ENCODE measurements around the gene ARHGAP15. TPM values are rescaled to one million over a fixed set of nuclear protein-coding genes. Genes with fewer than 3 reads are reported as not detected.

The ARHGAP15 gene
- total and polyA plus RNA-seq, 3 experiments from 2014 or later: 41.3 to 328 (median 41.4) TPM

GRCh38 chr2:143524119-143524553, 394.9 kb downstream of the ARHGAP15 start:
- Histone ChIP-seq H3K4me1 (ENCODE audit: insufficient read depth, low read length) (peaks cover 21% of the 10 kb centered on the region), H3K27ac (ENCODE audit: low read depth, low read length) (no peak overlapping the region), H3K27me3 (ENCODE audit: insufficient read depth, low read length, poor library complexity, severe bottlenecking) (no peaks in the 10 kb centered on the region), H3K4me3 (ENCODE audit: low read length) (no peak overlapping the region), H3K36me3 (ENCODE audit: insufficient read depth, low read length) (no peaks in the 10 kb centered on the region), H3K9me3 (ENCODE audit: low read length) (no peaks in the 10 kb centered on the region)
- H3K4me3 Mint-ChIP-seq: no peak overlapping the region
- H3K36me3 Mint-ChIP-seq: peaks cover 18 to 67% (median 32%) of the 10 kb centered on the region in 3 donors
- no peaks in the 10 kb centered on the region for H3K27me3 Mint-ChIP-seq
- H3K4me1 Mint-ChIP-seq: peaks cover 59 to 88% (median 80%) of the 10 kb centered on the region in 3 donors
- H3K27ac Mint-ChIP-seq: peak overlapping the region in 2 of 8 donors; percentile 3 to 36
- no peaks in the 10 kb centered on the region for H3K9me3 Mint-ChIP-seq
- no peak for DNase-seq
- POLR2A ChIA-PET: no interaction called here
- CTCF ChIA-PET: no interaction called here

- POLR2A ChIA-PET: no interaction called here
- peaks cover 19 to 67% (median 33%) of the 10 kb centered on the region in 3 donors for H3K36me3 Mint-ChIP-seq
- H3K4me3 Mint-ChIP-seq: peak overlapping the region in 3 of 7 donors; percentile 1 to 62 (median 37)
- no peak overlapping the region for H3K27ac ChIP-seq (ENCODE audit: low read depth, low read length)
- H3K4me3 ChIP-seq (ENCODE audit: low read length): no peak overlapping the region
- H3K27me3 ChIP-seq (ENCODE audit: insufficient read depth, low read length, poor library complexity, severe bottlenecking): no peaks in the 10 kb centered on the region
- DNase-seq: no peak
- no peaks in the 10 kb centered on the region for H3K9me3 ChIP-seq (ENCODE audit: low read length)
- peaks cover 65 to 89% (median 83%) of the 10 kb centered on the region in 3 donors for H3K4me1 Mint-ChIP-seq
- peak overlapping the region; percentile 3 to 97 (median 64) for H3K27ac Mint-ChIP-seq
- H3K27me3 Mint-ChIP-seq: no peaks in the 10 kb centered on the region
- CTCF ChIA-PET: no interaction called here
- no peaks in the 10 kb centered on the region for H3K9me3 Mint-ChIP-seq
- H3K4me1 ChIP-seq (ENCODE audit: insufficient read depth, low read length): peaks cover 21% of the 10 kb centered on the region
- no peaks in the 10 kb centered on the region for H3K36me3 ChIP-seq (ENCODE audit: insufficient read depth, low read length)
Measured at GRCh38 chr2:143524559-143525401, 395.6 kb downstream of the ARHGAP15 start.

GRCh38 chr2:143525402-143525860, 396.2 kb downstream of the ARHGAP15 start:
- Mint-ChIP-seq H3K4me3 (peak overlapping the region in 4 of 7 donors; percentile 4 to 62 (median 34)), H3K4me1 (peaks cover 64 to 87% (median 83%) of the 10 kb centered on the region in 3 donors), H3K36me3 (peaks cover 15 to 65% (median 31%) of the 10 kb centered on the region in 3 donors), H3K27ac (peak overlapping the region in 7 of 8 donors; percentile 22 to 97 (median 74)), H3K27me3 (no peaks in the 10 kb centered on the region), H3K9me3 (no peaks in the 10 kb centered on the region)
- Histone ChIP-seq H3K27ac (ENCODE audit: low read depth, low read length) (no peak overlapping the region), H3K27me3 (ENCODE audit: insufficient read depth, low read length, poor library complexity, severe bottlenecking) (no peaks in the 10 kb centered on the region), H3K36me3 (ENCODE audit: insufficient read depth, low read length) (no peaks in the 10 kb centered on the region), H3K4me3 (ENCODE audit: low read length) (no peak overlapping the region), H3K9me3 (ENCODE audit: low read length) (no peaks in the 10 kb centered on the region), H3K4me1 (ENCODE audit: insufficient read depth, low read length) (peaks cover 21% of the 10 kb centered on the region)
- no peak for DNase-seq
- ChIA-PET CTCF (no interaction called here), POLR2A (no interaction called here)

- H3K4me3 ChIP-seq (ENCODE audit: low read length): no peak overlapping the region
- Mint-ChIP-seq H3K36me3 (peaks cover 14 to 66% (median 29%) of the 10 kb centered on the region in 3 donors), H3K4me1 (peaks cover 62 to 82% (median 76%) of the 10 kb centered on the region in 3 donors), H3K27me3 (no peaks in the 10 kb centered on the region), H3K4me3 (no peak overlapping the region), H3K27ac (no peak overlapping the region), H3K9me3 (no peaks in the 10 kb centered on the region)
- no peak overlapping the region for H3K27ac ChIP-seq (ENCODE audit: low read depth, low read length)
- H3K27me3 ChIP-seq (ENCODE audit: insufficient read depth, low read length, poor library complexity, severe bottlenecking): no peaks in the 10 kb centered on the region
- POLR2A ChIA-PET: no interaction called here
- H3K4me1 ChIP-seq (ENCODE audit: insufficient read depth, low read length): peaks cover 21% of the 10 kb centered on the region
- H3K9me3 ChIP-seq (ENCODE audit: low read length): no peaks in the 10 kb centered on the region
- CTCF ChIA-PET: no interaction called here
- H3K36me3 ChIP-seq (ENCODE audit: insufficient read depth, low read length): no peaks in the 10 kb centered on the region
- no peak for DNase-seq
Measured at GRCh38 chr2:143526498-143526897, 397.3 kb downstream of the ARHGAP15 start.

GRCh38 chr2:143528021-143528420, 398.8 kb downstream of the ARHGAP15 start:
- Histone ChIP-seq H3K9me3 (ENCODE audit: low read length) (no peaks in the 10 kb centered on the region), H3K36me3 (ENCODE audit: insufficient read depth, low read length) (peaks cover 8% of the 10 kb centered on the region), H3K27ac (ENCODE audit: low read depth, low read length) (no peak overlapping the region), H3K4me1 (ENCODE audit: insufficient read depth, low read length) (peaks cover 21% of the 10 kb centered on the region), H3K4me3 (ENCODE audit: low read length) (no peak overlapping the region), H3K27me3 (ENCODE audit: insufficient read depth, low read length, poor library complexity, severe bottlenecking) (no peaks in the 10 kb centered on the region)
- ChIA-PET POLR2A (interaction anchor here (0.7 kb wide), 1 partner anchor 105 kb away, joined by 3 read pairs; no protein-coding TSS in a partner anchor), CTCF (interaction anchor here (0.5 kb wide), 1 partner anchor 44 kb away, joined by 3 read pairs; no protein-coding TSS in a partner anchor)
- Mint-ChIP-seq H3K4me1 (peaks cover 47 to 67% (median 61%) of the 10 kb centered on the region in 3 donors), H3K27me3 (no peaks in the 10 kb centered on the region), H3K4me3 (no peak overlapping the region), H3K36me3 (peaks cover 7 to 65% (median 25%) of the 10 kb centered on the region in 3 donors), H3K9me3 (no peaks in the 10 kb centered on the region), H3K27ac (peak overlapping the region in 1 of 8 donors; percentile 16)
- no peak for DNase-seq

GRCh38 chr2:143529118-143529720, 400.0 kb downstream of the ARHGAP15 start:
- no peaks in the 10 kb centered on the region for H3K27me3 Mint-ChIP-seq
- Histone ChIP-seq H3K27ac (ENCODE audit: low read depth, low read length) (no peak overlapping the region), H3K27me3 (ENCODE audit: insufficient read depth, low read length, poor library complexity, severe bottlenecking) (no peaks in the 10 kb centered on the region), H3K4me3 (ENCODE audit: low read length) (no peak overlapping the region), H3K36me3 (ENCODE audit: insufficient read depth, low read length) (peaks cover 8% of the 10 kb centered on the region), H3K9me3 (ENCODE audit: low read length) (no peaks in the 10 kb centered on the region), H3K4me1 (ENCODE audit: insufficient read depth, low read length) (peaks cover 15% of the 10 kb centered on the region)
- DNase-seq: no peak
- ChIA-PET CTCF (no interaction called here), POLR2A (no interaction called here)
- no peak overlapping the region for H3K4me3 Mint-ChIP-seq
- H3K27ac Mint-ChIP-seq: peak overlapping the region in 7 of 8 donors; percentile 1 to 68 (median 16)
- H3K4me1 Mint-ChIP-seq: peaks cover 38 to 56% (median 53%) of the 10 kb centered on the region in 3 donors
- peaks cover 0 to 2% (median 0%) of the 10 kb centered on the region in 5 donors for H3K9me3 Mint-ChIP-seq
- H3K36me3 Mint-ChIP-seq: peaks cover 19 to 71% (median 37%) of the 10 kb centered on the region in 3 donors

GRCh38 chr2:143530758-143531157, 401.5 kb downstream of the ARHGAP15 start:
- Mint-ChIP-seq H3K27me3 (no peaks in the 10 kb centered on the region), H3K27ac (peak overlapping the region in 3 of 8 donors; percentile 0 to 12 (median 6)), H3K4me1 (peaks cover 23 to 41% (median 39%) of the 10 kb centered on the region in 3 donors), H3K4me3 (no peak overlapping the region), H3K9me3 (peaks cover 0 to 9% (median 2%) of the 10 kb centered on the region in 5 donors), H3K36me3 (peaks cover 28 to 70% (median 44%) of the 10 kb centered on the region in 3 donors)
- Histone ChIP-seq H3K4me1 (ENCODE audit: insufficient read depth, low read length) (peaks cover 2% of the 10 kb centered on the region), H3K9me3 (ENCODE audit: low read length) (no peaks in the 10 kb centered on the region), H3K4me3 (ENCODE audit: low read length) (no peak overlapping the region), H3K27ac (ENCODE audit: low read depth, low read length) (no peak overlapping the region), H3K36me3 (ENCODE audit: insufficient read depth, low read length) (peaks cover 15% of the 10 kb centered on the region), H3K27me3 (ENCODE audit: insufficient read depth, low read length, poor library complexity, severe bottlenecking) (no peaks in the 10 kb centered on the region)
- CTCF ChIA-PET: no interaction called here
- POLR2A ChIA-PET: no interaction called here
- DNase-seq: no peak

- peak overlapping the region in 1 of 8 donors; percentile 21 for H3K27ac Mint-ChIP-seq
- H3K27me3 Mint-ChIP-seq: no peaks in the 10 kb centered on the region
- H3K27ac ChIP-seq (ENCODE audit: low read depth, low read length): no peak overlapping the region
- peaks cover 33 to 74% (median 48%) of the 10 kb centered on the region in 3 donors for H3K36me3 Mint-ChIP-seq
- POLR2A ChIA-PET: no interaction called here
- H3K9me3 ChIP-seq (ENCODE audit: low read length): no peaks in the 10 kb centered on the region
- peaks cover 2 to 13% (median 2%) of the 10 kb centered on the region in 5 donors for H3K9me3 Mint-ChIP-seq
- H3K4me1 Mint-ChIP-seq: peaks cover 24 to 39% (median 31%) of the 10 kb centered on the region in 3 donors
- no peak overlapping the region for H3K4me3 Mint-ChIP-seq
- CTCF ChIA-PET: no interaction called here
- no peaks in the 10 kb centered on the region for H3K27me3 ChIP-seq (ENCODE audit: insufficient read depth, low read length, poor library complexity, severe bottlenecking)
- peaks cover 16% of the 10 kb centered on the region for H3K36me3 ChIP-seq (ENCODE audit: insufficient read depth, low read length)
- no peaks in the 10 kb centered on the region for H3K4me1 ChIP-seq (ENCODE audit: insufficient read depth, low read length)
- DNase-seq: no peak
- H3K4me3 ChIP-seq (ENCODE audit: low read length): no peak overlapping the region
Measured at GRCh38 chr2:143532061-143532460, 402.8 kb downstream of the ARHGAP15 start.

Measured in CD8-positive, alpha-beta memory T cell (primary cell).